ENCODE data around the gene RNF126.

The RNF126 gene

DNA sequence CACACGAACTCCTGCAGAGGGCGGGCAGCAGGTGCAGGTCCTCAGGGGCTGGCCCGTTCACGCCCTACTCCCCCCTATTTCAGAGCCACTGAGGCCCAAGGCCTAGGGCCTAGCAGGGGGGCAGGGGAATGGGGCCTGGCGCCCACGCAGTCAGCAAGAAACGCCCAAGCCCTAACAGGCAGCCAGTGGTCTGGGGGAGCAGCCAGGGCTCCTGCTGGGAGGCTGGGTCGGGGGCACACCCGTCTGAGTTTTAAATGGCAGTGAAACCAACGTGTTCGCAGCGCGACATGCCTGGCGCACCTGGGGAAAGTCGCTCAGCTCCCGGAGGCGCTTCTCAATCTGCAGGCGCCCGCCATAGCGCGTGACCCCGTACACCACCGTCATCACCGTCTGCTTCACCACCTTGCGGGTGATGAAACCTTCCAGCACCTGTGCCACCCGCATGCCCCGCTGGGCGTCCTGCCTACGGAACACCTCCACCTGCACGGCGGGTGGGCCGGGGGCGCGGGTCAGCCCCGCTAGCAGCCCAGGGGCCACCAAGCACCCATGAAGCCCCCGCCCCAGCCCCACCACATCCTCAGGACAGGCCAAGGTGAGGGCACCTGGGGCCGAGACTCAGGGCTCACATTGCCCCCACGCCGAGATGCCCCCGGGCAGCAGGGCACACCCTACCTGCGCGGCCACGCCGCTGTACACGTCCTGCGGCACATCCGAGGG, 43.6 kb downstream of the RNF126 start:
- no peak for TF ChIP-seq CTCF (IDR thresholded peaks at IDR 0.05; ENCODE audit: extremely low read depth, missing control alignments)

GRCh38 chr19:618674-619285, 44.2 kb downstream of the RNF126 start:
- TF ChIP-seq CTCF (IDR thresholded peaks at IDR 0.05; ENCODE audit: extremely low read depth, missing control alignments) = no peak
- no peak for DNase-seq (ENCODE audit: low spot score)

More for the DNA sequence above, 43.6 kb downstream of the RNF126 start:
- no peak for DNase-seq (ENCODE audit: low spot score)

- DNase-seq (ENCODE audit: low spot score) = no peak
- TF ChIP-seq CTCF (IDR thresholded peaks at IDR 0.05; ENCODE audit: extremely low read depth, missing control alignments) = no peak
Measured at GRCh38 chr19:618247-618619, 44.8 kb downstream of the RNF126 start.

DNA sequence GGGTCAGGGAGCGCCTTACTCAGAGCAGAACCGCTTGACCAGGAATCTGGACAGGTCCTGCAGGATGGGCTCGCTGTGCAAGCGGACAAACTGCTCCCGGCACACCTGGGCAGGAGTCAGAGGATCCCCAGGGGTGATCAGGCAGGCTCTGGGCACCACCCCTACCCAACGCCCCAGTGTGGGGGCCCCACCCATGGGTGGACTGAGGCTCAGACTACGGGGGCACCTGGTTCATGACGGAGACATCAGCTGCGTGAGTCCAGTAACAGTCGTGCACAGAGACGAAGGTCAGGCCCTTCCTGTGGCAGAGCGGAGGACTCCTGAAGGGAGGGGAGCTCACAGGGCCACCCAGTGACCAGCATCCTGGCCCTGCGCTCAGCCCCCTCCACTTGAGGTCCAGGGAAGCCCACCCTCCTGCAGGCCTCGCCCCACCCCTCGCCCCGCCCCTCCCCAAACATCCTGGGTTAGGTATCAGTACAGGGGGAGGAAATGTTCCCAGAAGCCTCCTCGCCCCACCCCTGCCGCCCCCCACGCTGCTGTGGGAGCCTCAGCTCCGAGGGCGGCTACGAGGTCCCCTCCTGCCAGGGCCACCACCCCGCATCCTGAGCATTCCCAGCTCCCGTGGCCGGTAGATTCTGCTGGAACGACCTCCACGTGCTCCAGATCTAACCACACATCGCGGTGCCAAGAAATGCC, 45.3 kb downstream of the RNF126 start:
- no peak for TF ChIP-seq CTCF (IDR thresholded peaks at IDR 0.05; ENCODE audit: extremely low read depth, missing control alignments)

DNA sequence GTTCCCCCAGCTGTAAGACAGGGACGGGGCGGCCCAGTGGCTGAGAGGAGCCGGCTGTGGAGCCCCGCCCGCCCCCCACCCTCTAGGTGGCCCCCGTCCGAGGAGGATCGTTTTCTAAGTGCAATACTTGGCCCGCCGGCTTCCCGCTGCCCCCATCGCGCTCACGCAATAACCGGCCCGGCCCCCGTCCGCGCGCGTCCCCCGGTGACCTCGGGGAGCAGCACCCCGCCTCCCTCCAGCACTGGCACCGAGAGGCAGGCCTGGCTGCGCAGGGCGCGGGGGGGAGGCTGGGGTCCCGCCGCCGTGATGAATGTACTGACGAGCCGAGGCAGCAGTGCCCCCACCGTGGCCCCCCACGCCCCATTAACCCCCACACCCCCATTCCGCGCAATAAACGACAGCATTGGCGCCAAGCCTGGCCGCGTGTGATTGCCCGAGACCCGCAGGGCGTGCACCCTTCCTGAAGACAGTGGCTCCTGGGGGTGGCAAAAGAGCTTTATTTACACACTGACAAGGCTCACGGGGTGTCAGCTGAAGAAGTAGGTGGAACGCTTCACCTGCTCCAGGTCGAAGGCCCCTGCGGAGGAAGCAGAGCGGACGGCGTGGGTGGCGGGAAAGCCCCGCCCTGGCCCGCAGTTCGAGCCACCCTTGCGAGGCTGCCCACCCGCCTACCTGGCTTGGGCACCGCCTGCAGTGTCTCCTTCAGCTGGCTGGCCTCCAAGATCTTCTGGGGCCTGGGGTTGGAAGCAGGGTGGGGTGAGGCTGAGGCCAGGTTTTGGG, 46.1 kb downstream of the RNF126 start:
- no peak for TF ChIP-seq CTCF (IDR thresholded peaks at IDR 0.05; ENCODE audit: extremely low read depth, missing control alignments)
- DNase-seq (ENCODE audit: low spot score) = no peak

More for the DNA sequence above, 45.3 kb downstream of the RNF126 start:
- DNase-seq (ENCODE audit: low spot score) = no peak

- TF ChIP-seq CTCF (IDR thresholded peaks at IDR 0.05; ENCODE audit: extremely low read depth, missing control alignments) = no peak
- DNase-seq (ENCODE audit: low spot score) = no peak
Measured at GRCh38 chr19:616062-616700, 46.8 kb downstream of the RNF126 start.

All from GM20000 (cell line).